Stimulated activated naive CD4-positive, alpha-beta T cell (primary cell): ENCODE measurements around the gene CDH16.
"Not testable (repeated sequence)": the region's sequence is repeated elsewhere in the genome, so short reads cannot be mapped to it uniquely, and the experiment has no call there.

ENCODE experiments used
- DNase-seq, 6 experiments: peaks; one replicate each; lab custom pipeline; 2025; lab: John Stamatoyannopoulos, UW

CDH16 gene

GRCh38 chr16:66910175-66910940 is 8.3 kb downstream of the CDH16 start:
- no peak for DNase-seq

GRCh38 chr16:66908762-66909559 is 9.7 kb downstream of the CDH16 start:
- DNase-seq = no peak

GRCh38 chr16:66908116-66908515 is 10.6 kb downstream of the CDH16 start:
- DNase-seq = no peak

GRCh38 chr16:66906916-66907836 is 11.5 kb downstream of the CDH16 start:
- no peak for DNase-seq

GRCh38 chr16:66905633-66906539 is 12.8 kb downstream of the CDH16 start:
- DNase-seq = peak; percentile 7 to 63 (median 42)

GRCh38 chr16:66904846-66905632 is 13.6 kb downstream of the CDH16 start:
- DNase-seq = no peak

- no peak for DNase-seq
These were observed 14.2 kb downstream of the CDH16 start for GRCh38 chr16:66904428-66904845.

- no peak for DNase-seq
These were observed 14.9 kb downstream of the CDH16 start for GRCh38 chr16:66903544-66904427.

GRCh38 chr16:66902648-66903543 is 15.8 kb downstream of the CDH16 start:
- DNase-seq = no peak

GRCh38 chr16:66901626-66902025 is 17.1 kb downstream of the CDH16 start:
- no peak for DNase-seq

GRCh38 chr16:66900721-66901441 is 17.8 kb downstream of the CDH16 start:
- DNase-seq = no peak

GRCh38 chr16:66899945-66900710 is 18.6 kb downstream of the CDH16 start:
- no peak for DNase-seq

GRCh38 chr16:66899310-66899944 is 19.3 kb downstream of the CDH16 start:
- no peak for DNase-seq

- no peak for DNase-seq
These were observed 19.8 kb downstream of the CDH16 start for GRCh38 chr16:66898933-66899309.

- no peak for DNase-seq
These were observed 20.5 kb downstream of the CDH16 start for GRCh38 chr16:66898207-66898606.

- not testable (repeated sequence) for DNase-seq
These were observed 22.0 kb downstream of the CDH16 start for GRCh38 chr16:66896682-66897081.
